H9 (cell line): ENCODE results near the gene TAP2. TPM values are rescaled to one million over a fixed set of nuclear protein-coding genes. Genes with fewer than 3 reads are reported as not detected.

Source experiments
- DNase-seq: peaks from one replicate; pipeline ENCODE4 v3.0.0-alpha.2; 2017
- H2AFZ ChIP-seq: one replicate; pipeline ENCODE4 v1.6.1; 2013; ENCODE audit warnings: mild to moderate bottlenecking, low read length, control low read depth, moderate library complexity
- H2AK5ac ChIP-seq: 2 replicates; pipeline ENCODE4 v1.6.1; 2013; ENCODE audit warnings: low read length, control low read depth, mixed read lengths; ENCODE audit not compliant: insufficient read length
- H2BK120ac ChIP-seq: one replicate; pipeline ENCODE4 v1.6.1; 2013; ENCODE audit warnings: low read depth, mild to moderate bottlenecking, low read length, control low read depth, inconsistent platforms; ENCODE audit not compliant: poor library complexity, severe bottlenecking
- H2BK12ac ChIP-seq: 2 replicates; pipeline ENCODE4 v1.6.1; 2013; ENCODE audit warnings: low read length, control low read depth, mixed read lengths, low read depth; ENCODE audit not compliant: insufficient read length
- H2BK15ac ChIP-seq: 2 replicates; pipeline ENCODE4 v1.6.1; 2013; ENCODE audit warnings: low read depth, low read length, control low read depth
- H2BK20ac ChIP-seq: one replicate; pipeline ENCODE4 v1.6.1; 2013; ENCODE audit warnings: low read depth, mild to moderate bottlenecking, low read length, control low read depth, inconsistent platforms; ENCODE audit not compliant: poor library complexity, severe bottlenecking
- H2BK5ac ChIP-seq: 2 replicates; pipeline ENCODE4 v1.6.1; 2013; ENCODE audit warnings: low read length, control low read depth, mixed read lengths; ENCODE audit not compliant: insufficient read length
- H3K14ac ChIP-seq: 2 replicates; pipeline ENCODE4 v1.6.1; 2013; ENCODE audit warnings: low read length, control low read depth; ENCODE audit not compliant: insufficient read depth
- H3K18ac ChIP-seq: 2 replicates; pipeline ENCODE4 v1.6.1; 2013; ENCODE audit warnings: low read depth, mild to moderate bottlenecking, mixed read lengths, low read length, control low read depth; ENCODE audit not compliant: insufficient read length
- H3K23ac ChIP-seq: 2 replicates; pipeline ENCODE4 v1.6.1; 2013; ENCODE audit warnings: low read length, control low read depth, mixed read lengths, low read depth; ENCODE audit not compliant: insufficient read length
- H3K23me2 ChIP-seq: 2 replicates; pipeline ENCODE4 v1.6.1; 2013; ENCODE audit warnings: low read depth, mild to moderate bottlenecking, mixed read lengths, low read length, control low read depth; ENCODE audit not compliant: insufficient read length, poor library complexity, severe bottlenecking
- H3K27ac ChIP-seq: 2 replicates; pipeline ENCODE4 v1.5.1; 2013; ENCODE audit warnings: low read length, control low read depth, mixed read lengths, low read depth; ENCODE audit not compliant: insufficient read length
- H3K27me3 ChIP-seq: 2 replicates; pipeline ENCODE4 v1.6.1; 2013; ENCODE audit warnings: low read length, control low read depth, inconsistent platforms; ENCODE audit not compliant: insufficient read depth
- H3K4ac ChIP-seq: 2 replicates; pipeline ENCODE4 v1.6.1; 2013; ENCODE audit warnings: low read depth, mild to moderate bottlenecking, control low read depth, inconsistent platforms, low read length, moderate library complexity
- H3K4me1 ChIP-seq: 2 replicates; pipeline ENCODE4 v1.6.1; 2013; ENCODE audit warnings: low read length, control low read depth, inconsistent platforms; ENCODE audit not compliant: insufficient read depth
- H3K4me2 ChIP-seq: 2 replicates; pipeline ENCODE4 v1.6.1; 2013; ENCODE audit warnings: low read length, control low read depth, mixed read lengths; ENCODE audit not compliant: insufficient read length, insufficient read depth
- H3K56ac ChIP-seq: 2 replicates; pipeline ENCODE4 v1.6.1; 2013; ENCODE audit warnings: low read depth, mild to moderate bottlenecking, mixed read lengths, low read length, control low read depth; ENCODE audit not compliant: insufficient read length
- H3K79me1 ChIP-seq: 2 replicates; pipeline ENCODE4 v1.6.1; 2013; ENCODE audit warnings: low read depth, mild to moderate bottlenecking, moderate library complexity, low read length, control low read depth, inconsistent platforms; ENCODE audit not compliant: insufficient read depth, poor library complexity, severe bottlenecking
- H3K79me2 ChIP-seq: 2 replicates; pipeline ENCODE4 v1.6.1; 2013; ENCODE audit warnings: low read length, control low read depth, inconsistent platforms; ENCODE audit not compliant: insufficient read depth
- H3K9ac ChIP-seq: 2 replicates; pipeline ENCODE4 v1.6.1; 2013; ENCODE audit warnings: low read length, control low read depth, mixed read lengths; ENCODE audit not compliant: insufficient read length; ENCODE audit errors: extremely low read depth
- H3K9me3 ChIP-seq: one replicate; pipeline ENCODE4 v1.6.1; 2013; ENCODE audit warnings: low read depth, low read length, inconsistent platforms; ENCODE audit not compliant: control insufficient read depth
- H3T11ph ChIP-seq: one replicate; pipeline ENCODE4 v1.6.1; 2013; ENCODE audit warnings: mild to moderate bottlenecking, low read length, control low read depth, inconsistent platforms
- H4K20me1 ChIP-seq: one replicate; pipeline ENCODE4 v1.6.1; 2013; ENCODE audit not compliant: control insufficient read depth, insufficient read length, insufficient read depth
- H4K5ac ChIP-seq: 2 replicates; pipeline ENCODE4 v1.6.1; 2013; ENCODE audit warnings: low read depth, mild to moderate bottlenecking, mixed read lengths, low read length, control low read depth; ENCODE audit not compliant: insufficient read length
- H4K8ac ChIP-seq: replicated peaks from 2 replicates; pipeline ENCODE4 v1.6.1; 2013; ENCODE audit warnings: low read length, control low read depth, mixed read lengths, low read depth; ENCODE audit not compliant: insufficient read length
- H4K91ac ChIP-seq: 2 replicates; pipeline ENCODE4 v1.6.1; 2013; ENCODE audit warnings: low read depth, mild to moderate bottlenecking, moderate library complexity, mixed read lengths, low read length, control low read depth; ENCODE audit not compliant: insufficient read length
- H3K27ac Mint-ChIP-seq, 3 experiments: 2 replicates in 2 of 3; 3 replicates in 1 of 3; pipeline ENCODE4 v1.8.0; 2020 to 2021; ENCODE audit warnings: mixed read lengths in 3 of 3, mild to moderate bottlenecking in 1 of 3, moderate library complexity in 1 of 3
- H3K27me3 Mint-ChIP-seq: 2 replicates; pipeline ENCODE4 v1.8.0; 2021; ENCODE audit warnings: low read depth, mild to moderate bottlenecking, moderate library complexity, mixed read lengths
- H3K36me3 Mint-ChIP-seq, 3 experiments: 2 replicates in 2 of 3; 3 replicates in 1 of 3; pipeline ENCODE4 v1.8.0; 2020 to 2021; ENCODE audit warnings: low read depth in 3 of 3, mixed read lengths in 3 of 3; ENCODE audit not compliant: insufficient read depth in 1 of 3
- H3K4me1 Mint-ChIP-seq, 2 experiments: 2 replicates each; pipeline ENCODE4 v1.8.0; 2020; ENCODE audit warnings: mixed read lengths in 2 of 2
- H3K4me3 Mint-ChIP-seq, 2 experiments: 2 replicates in 1 of 2; 3 replicates in 1 of 2; pipeline ENCODE4 v1.8.0; 2020 to 2021; ENCODE audit warnings: mild to moderate bottlenecking in 2 of 2, mixed read lengths in 2 of 2, moderate library complexity in 1 of 2
- H3K9me3 Mint-ChIP-seq, 2 experiments: 2 replicates in 1 of 2; 3 replicates in 1 of 2; pipeline ENCODE4 v1.8.0; 2020; ENCODE audit warnings: mild to moderate bottlenecking in 2 of 2, mixed read lengths in 2 of 2, moderate library complexity in 1 of 2
- CTCF ChIP-seq: fragments of 200-600 bp; sonication (generic); conservative IDR thresholded peaks from 3 replicates; pipeline ENCODE4 v1.8.0; 2021; ENCODE audit warnings: antibody characterized with exemption, mild to moderate bottlenecking
- WGBS: extraction: QIAGEN DNeasy Blood & Tissue Kit; methylation state at CpG from one replicate; pipeline ENCODE4 v1.1.7; 2013; ENCODE audit warnings: missing lambda C conversion rate, low lambda C conversion rate, mixed read lengths; ENCODE audit not compliant: insufficient read length; ENCODE audit errors: extremely low coverage; 5-methylcytosine and 5-hydroxymethylcytosine counted together
- total RNA-seq: library from RNA; stranded (reverse); gene quantifications from 2 replicates; pipeline ENCODE4 v1.2.1, GENCODE V29; 2021

The TAP2 gene
- total RNA-seq, 1 experiment from 2014 or later: 16.3 TPM

DNA sequence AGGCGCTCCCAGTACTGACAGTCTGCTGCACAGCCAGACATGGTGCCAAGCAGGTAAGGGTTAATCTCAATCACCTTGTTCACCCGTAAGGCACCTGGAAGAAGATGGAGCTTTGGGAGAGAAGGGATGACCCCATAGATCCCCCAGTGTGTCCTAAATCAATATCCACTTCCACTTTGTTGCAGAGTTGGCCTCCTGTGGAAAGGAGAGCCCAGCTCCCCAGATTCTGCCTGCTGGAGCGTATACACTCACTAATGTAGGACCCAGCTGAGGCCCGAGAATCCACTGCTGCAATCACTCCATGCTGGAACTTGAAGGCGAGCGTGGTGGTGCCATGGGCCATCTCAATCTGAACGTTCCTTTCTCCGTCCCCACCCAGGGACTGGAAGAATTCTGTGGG, 4.2 kb upstream of the TAP2 start:
- no peak overlapping the region for H2BK12ac ChIP-seq
- no peak overlapping the region for H4K8ac ChIP-seq
- H2AFZ ChIP-seq: no peak overlapping the region

More for the DNA sequence above, 4.2 kb upstream of the TAP2 start:
- Histone ChIP-seq H3K23me2 (peaks cover 15% of the 10 kb centered on the region), H3K79me1 (no peaks in the 10 kb centered on the region), H4K91ac (no peak overlapping the region), H3K79me2 (no peaks in the 10 kb centered on the region), H2BK120ac (no peak overlapping the region), H3K4me2 (no peak overlapping the region), H3K9me3 (no peaks in the 10 kb centered on the region), H2BK15ac (no peak overlapping the region), H3K27me3 (no peaks in the 10 kb centered on the region), H3K18ac (no peak overlapping the region), H2AK5ac (no peak overlapping the region), H2BK20ac (no peak overlapping the region), H4K20me1 (no peaks in the 10 kb centered on the region), H3K23ac (no peak overlapping the region), H3K4me1 (peaks cover 2% of the 10 kb centered on the region; the same call in 1 of the 2 replicates), H3K14ac (no peak overlapping the region), H3K56ac (no peak overlapping the region), H3K27ac (no peak overlapping the region), H3T11ph (no peak overlapping the region), H2BK5ac (no peak overlapping the region), H3K9ac (no peak overlapping the region), H4K5ac (no peak overlapping the region), H3K4ac (no peak overlapping the region)
- H3K27ac Mint-ChIP-seq: no peak overlapping the region
- no CpG with 5 or more reads among the region's 8 CpGs for WGBS
- H3K4me1 Mint-ChIP-seq: peaks cover 3 to 4% of the 10 kb centered on the region in 2 experiments
- H3K27me3 Mint-ChIP-seq: peaks cover 29% of the 10 kb centered on the region
- TF ChIP-seq CTCF: no peak
- H3K9me3 Mint-ChIP-seq: no peaks in the 10 kb centered on the region
- peaks cover 0 to 32% (median 12%) of the 10 kb centered on the region in 3 experiments; a peak in 5 of 7 replicates for H3K36me3 Mint-ChIP-seq
- DNase-seq: no peak
- peak overlapping the region; percentile 87 to 92; a peak in 4 of 5 replicates for H3K4me3 Mint-ChIP-seq
